Adrenal gland (tissue), 12 donors: ENCODE measurements around the gene MACROD2. TPM values are rescaled to one million over a fixed set of nuclear protein-coding genes. Genes with fewer than 3 reads are reported as not detected.

Experiments
- DNase-seq, 7 donors: peaks; one replicate each; pipeline ENCODE4 v3.0.0-alpha.2; 2019 to 2020
- H3K27ac ChIP-seq, 5 donors: fragments of 200-600 bp; sonication (generic) in 4 of 5; 1 replicate in 3 of 5; 2 replicates in 2 of 5; pipeline versions ENCODE4 v1.5.1 to v1.8.0; 2016 to 2020; ENCODE audit warnings: mild to moderate bottlenecking in 1 of 5
- H3K27me3 ChIP-seq: fragments of 200-600 bp; 2 replicates; pipeline ENCODE4 v1.8.0; 2021
- H3K36me3 ChIP-seq, 2 donors: fragments of 200-600 bp; replicated peaks in 1 of 2; 1 replicate in 1 of 2; 2 replicates in 1 of 2; pipeline versions ENCODE4 v1.5.1 to v1.8.0; 2018 to 2022
- H3K4me1 ChIP-seq, 2 donors: fragments of 200-600 bp; replicated peaks in 1 of 2; 1 replicate in 1 of 2; 2 replicates in 1 of 2; pipeline versions ENCODE4 v1.5.1 to v1.8.0; 2018 to 2021
- H3K4me3 ChIP-seq, 4 donors: fragments of 200-600 bp; sonication (generic) in 3 of 4; one replicate each; pipeline ENCODE4 v1.5.1; 2016 to 2018
- H3K9me3 ChIP-seq, 3 donors: fragments of 200-600 bp; sonication (generic) in 1 of 3; replicated peaks in 1 of 3; 1 replicate in 2 of 3; 2 replicates in 1 of 3; pipeline versions ENCODE4 v1.5.1 to v1.8.0; 2016 to 2021
- CTCF ChIP-seq, 6 experiments: fragments of 450-650 bp in 4 of 6; fragments of 200-600 bp in 2 of 6; sonication (generic) in 1 of 6; IDR thresholded peaks; 1 replicate in 5 of 6; 2 replicates in 1 of 6; pipeline versions ENCODE4 v1.5.1 to v1.8.0; 2016 to 2021; ENCODE audit warnings: antibody characterized with exemption in 6 of 6, mild to moderate bottlenecking in 2 of 6, moderate library complexity in 1 of 6
- POLR2A ChIP-seq, 2 donors: fragments of 450-650 bp; IDR thresholded peaks; one replicate each; pipeline ENCODE4 v1.6.1; 2017; ENCODE audit warnings: antibody characterized with exemption in 2 of 2, mild to moderate bottlenecking in 2 of 2, moderate library complexity in 1 of 2
- WGBS, 4 donors: extraction: QIAGEN DNeasy Blood & Tissue Kit in 2 of 4; methylation state at CpG; one replicate each; pipeline versions ENCODE4 v1.1.5 to v1.1.7; 2013 to 2017; 5-methylcytosine and 5-hydroxymethylcytosine counted together
- intact Hi-C, 2 donors: fragments of 100-400 bp; cut with DNase I; formaldehyde crosslinking; loops; one replicate each; pipeline versions ENCODE4 v1.14.1 to v1.15.0; 2022 to 2023
- polyA plus RNA-seq, 3 donors: library from polyadenylated mRNA; stranded (reverse); fragments of 200-250 nt in 2 of 3; fragments of 350-450 nt in 1 of 3; fragmentation: Illumina TruSeq in 1 of 3; extraction: RNeasy Lipid Tissue Mini Kit (QIAGEN cat#74804) in 1 of 3; gene quantifications; one replicate each; pipeline ENCODE4 v1.2.3, GENCODE V29; 2013 to 2014
- total RNA-seq, 9 donors: library from RNA; depleted of rRNA in 4 of 9; stranded (reverse); fragments of >200 nt in 4 of 9; fragments of 120-200 nt in 1 of 9; fragmentation: NEBNext Ultra II Directional in 1 of 9; extraction: Animal tissue kit (Norgen Biotek cat#: 25700) in 1 of 9; gene quantifications; one replicate each; pipeline versions ENCODE4 v1.1.0 to v1.2.4, GENCODE V29; 2013 to 2023
- donor health status: healthy with polysubstance abuse.
- donor health status: Bipolar disorder and iron deficiency.
- donor health status: DM: yes; HTN: yes; CAD: no.
- donor health status: DM: no; HTN: no; CAD: no.
- donor health status: DM: no; HTN: no; CAD: no.
- donor health status: DM: yes; HTN: yes; CAD: no.

The MACROD2 gene
- total and polyA plus RNA-seq, 12 donors: 1.1 to 21.2 (median 6.4) TPM

DNA sequence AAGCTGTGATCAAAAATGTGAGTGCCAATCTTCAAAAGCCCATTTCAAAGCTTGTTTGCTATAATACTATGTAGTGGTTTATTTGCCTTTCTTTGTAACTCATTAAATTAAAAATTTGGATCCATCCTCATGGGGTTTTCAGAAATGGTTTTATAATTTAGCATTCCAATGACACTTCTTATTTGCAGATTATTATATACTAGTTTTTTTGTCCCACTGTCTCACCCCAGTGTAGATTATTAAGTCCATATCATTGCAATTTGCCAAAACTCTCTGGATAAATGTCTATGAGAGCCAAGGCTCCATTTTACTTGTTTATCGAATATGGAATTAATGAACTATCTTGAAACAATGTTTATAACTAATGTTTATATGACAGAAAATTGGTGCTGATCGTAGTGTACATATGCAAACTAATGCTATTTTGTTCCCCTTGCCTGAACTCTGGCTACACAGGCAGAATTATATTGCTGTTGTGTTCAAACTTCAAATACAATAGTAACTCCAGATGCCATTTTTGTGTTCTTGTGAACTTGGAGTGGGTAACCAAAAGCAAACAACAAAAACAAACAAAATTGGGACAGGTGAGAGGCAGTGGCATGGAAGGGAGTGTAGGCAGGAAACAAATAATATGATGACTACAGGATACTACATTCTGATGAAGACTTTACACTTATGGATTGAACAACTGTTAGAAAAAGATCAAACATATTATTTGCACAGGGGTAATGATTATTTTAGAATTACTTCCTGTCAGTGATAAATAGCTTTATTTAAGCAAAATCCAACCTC, 649.2 kb downstream of the MACROD2 start:
- Histone ChIP-seq H3K36me3 (no peaks in the 10 kb centered on the region), H3K9me3 (no peaks in the 10 kb centered on the region), H3K27me3 (no peaks in the 10 kb centered on the region), H3K4me1 (no peaks in the 10 kb centered on the region), H3K4me3 (no peak overlapping the region), H3K27ac (no peak overlapping the region)
- TF ChIP-seq POLR2A (IDR thresholded peaks at IDR 0.05): no peak
- TF ChIP-seq CTCF (IDR thresholded peaks at IDR 0.05): no peak
- intact Hi-C loops: no loop called here
- 83 to 98% (median 87%) methylated on average over 2 of the region's 2 CpGs for WGBS, 4 donors
- no peak for DNase-seq

DNA sequence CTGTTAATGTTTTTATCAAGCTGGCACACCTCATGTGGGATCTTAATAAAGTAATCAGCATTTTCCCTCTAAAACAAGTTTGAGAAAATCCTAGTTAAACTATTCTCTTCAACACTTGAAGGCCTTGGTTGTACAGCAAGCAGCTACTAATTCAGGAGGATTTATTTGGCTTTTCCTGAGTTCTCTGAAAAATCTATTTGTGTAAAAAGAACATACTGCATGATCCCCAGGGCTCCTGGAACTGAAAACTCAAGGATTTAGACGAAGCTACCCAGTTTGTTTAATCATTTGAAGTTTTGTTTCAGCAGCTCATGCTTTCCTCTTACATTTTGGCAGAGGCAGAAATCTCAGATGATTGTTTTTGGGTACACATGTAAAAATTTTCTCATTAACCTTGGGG, 651.7 kb downstream of the MACROD2 start:
- TF ChIP-seq POLR2A (IDR thresholded peaks at IDR 0.05) (no peak), CTCF (IDR thresholded peaks at IDR 0.05) (no peak)
- Histone ChIP-seq H3K27ac (no peak overlapping the region), H3K9me3 (no peaks in the 10 kb centered on the region), H3K4me1 (no peaks in the 10 kb centered on the region), H3K4me3 (no peak overlapping the region), H3K27me3 (no peaks in the 10 kb centered on the region), H3K36me3 (no peaks in the 10 kb centered on the region)
- intact Hi-C loops: no loop called here
- no peak for DNase-seq
- 43 to 62% (median 51%) methylated on average over 1 of the region's 1 CpG for WGBS, 4 donors

DNA sequence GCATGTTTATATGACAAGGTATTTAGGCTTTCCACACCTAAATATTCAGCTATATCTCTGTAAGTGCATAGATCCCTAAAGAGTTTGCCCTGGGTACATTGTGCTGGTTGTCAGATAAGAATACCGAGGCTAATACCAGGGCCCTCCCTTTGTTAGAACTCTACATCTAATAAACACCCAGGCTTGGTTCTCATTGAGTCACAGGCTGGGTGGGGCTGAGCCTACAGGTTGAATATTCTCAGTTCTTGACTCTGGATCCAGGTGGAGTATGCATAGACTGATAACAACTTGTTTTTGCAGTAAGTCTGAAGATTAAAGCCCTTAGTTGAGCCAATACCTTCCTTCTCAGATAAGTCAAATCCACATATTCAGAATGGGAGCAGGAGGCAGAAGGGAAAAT, 654.3 kb downstream of the MACROD2 start:
- intact Hi-C loops: no loop called here
- Histone ChIP-seq H3K4me3 (no peak overlapping the region), H3K27me3 (no peaks in the 10 kb centered on the region), H3K4me1 (no peaks in the 10 kb centered on the region), H3K36me3 (no peaks in the 10 kb centered on the region), H3K27ac (no peak overlapping the region), H3K9me3 (no peaks in the 10 kb centered on the region)
- DNase-seq: no peak
- TF ChIP-seq CTCF (IDR thresholded peaks at IDR 0.05) (no peak), POLR2A (IDR thresholded peaks at IDR 0.05) (no peak)
- 40 to 100% (median 93%) methylated on average over 1 of the region's 1 CpG for WGBS, 4 donors

DNA sequence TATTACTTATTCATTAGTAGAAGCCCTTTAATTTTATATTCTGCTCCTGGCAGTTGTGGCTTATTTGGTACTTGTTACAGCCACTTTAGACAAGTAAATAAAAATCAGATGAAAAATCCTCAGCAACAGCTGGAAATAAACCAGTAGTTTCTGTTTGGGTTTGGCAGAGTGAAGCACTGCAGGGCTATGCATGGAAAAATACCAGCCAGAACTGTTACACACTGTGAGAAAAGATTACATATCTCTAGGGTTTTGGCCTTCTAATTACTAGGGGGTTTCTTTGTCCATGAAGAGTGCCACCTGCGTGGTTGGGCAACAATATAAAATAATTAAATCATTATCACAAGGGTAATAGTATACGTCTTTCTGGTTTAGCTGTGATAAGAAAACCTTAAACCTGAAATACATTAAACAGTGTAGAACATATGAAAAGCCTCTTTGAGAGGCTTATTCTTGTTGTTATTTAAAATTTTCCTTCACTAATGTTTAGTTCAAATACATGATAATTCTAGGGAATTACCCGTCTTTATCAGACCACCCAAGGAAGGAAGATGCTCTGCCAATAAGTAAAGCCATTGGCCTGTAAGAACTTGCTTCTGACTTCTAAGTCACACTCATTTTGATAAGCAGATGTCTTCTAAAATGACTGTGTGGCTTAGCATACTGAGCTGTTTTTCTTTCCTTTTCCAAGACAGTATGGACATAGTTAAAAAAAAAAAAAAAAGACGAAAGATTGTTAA, 662.1 kb downstream of the MACROD2 start:
- Histone ChIP-seq H3K9me3 (no peaks in the 10 kb centered on the region), H3K27ac (no peak overlapping the region), H3K27me3 (no peaks in the 10 kb centered on the region), H3K4me1 (no peaks in the 10 kb centered on the region), H3K4me3 (no peak overlapping the region), H3K36me3 (no peaks in the 10 kb centered on the region)
- no peak for DNase-seq
- intact Hi-C loops: no loop called here
- TF ChIP-seq POLR2A (IDR thresholded peaks at IDR 0.05): no peak
- no peak for TF ChIP-seq CTCF (IDR thresholded peaks at IDR 0.05)
- WGBS, 4 donors: 71 to 78% (median 76%) methylated on average over 4 of the region's 4 CpGs
